ENCODE measurements around the gene LRRC32. TPM values are rescaled to one million over a fixed set of nuclear protein-coding genes. Genes with fewer than 3 reads are reported as not detected.

The LRRC32 gene
- total RNA-seq, 1 experiment from 2014 or later: 0.46 TPM

DNA sequence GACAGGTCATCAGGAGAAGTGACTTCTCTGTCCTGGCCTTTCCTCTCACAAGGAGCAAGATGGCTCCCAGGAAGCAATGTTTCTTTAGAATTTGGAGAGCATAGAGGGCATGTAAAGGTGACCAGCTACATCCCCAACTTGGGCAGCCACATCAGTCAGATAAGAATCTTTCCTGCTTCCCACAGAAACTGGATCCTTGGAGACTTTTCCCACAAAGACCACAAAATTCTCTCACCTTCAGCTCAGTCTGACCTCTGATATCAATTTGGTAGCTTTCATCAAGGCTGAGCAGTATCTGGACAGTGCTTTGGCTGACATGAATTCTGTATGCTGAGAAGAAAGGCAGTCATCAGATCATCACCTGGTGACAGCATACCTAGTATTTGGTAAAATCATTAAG, 23.3 kb upstream of the LRRC32 start:
- no peaks in the 10 kb centered on the region for H3K36me3 Mint-ChIP-seq (ENCODE audit: insufficient read depth in 1 of 3, low read depth in 3 of 3)
- no peaks in the 10 kb centered on the region for H4K20me1 ChIP-seq (ENCODE audit: control insufficient read depth, insufficient read depth, insufficient read length)
- no peak overlapping the region for H2BK15ac ChIP-seq (ENCODE audit: low read depth, low read length)
- DNase-seq: no peak
- H3K27ac Mint-ChIP-seq: peak overlapping the region in 1 of 3 experiments; percentile 29; a peak in 1 of 7 replicates
- no peak overlapping the region for H4K91ac ChIP-seq (ENCODE audit: insufficient read length, low read depth, low read length)
- no peak overlapping the region for H2BK120ac ChIP-seq (ENCODE audit: low read depth, low read length, poor library complexity, severe bottlenecking)
- no peak overlapping the region for H2AK5ac ChIP-seq (ENCODE audit: insufficient read length, low read length)
- no peaks in the 10 kb centered on the region for H3K23me2 ChIP-seq (ENCODE audit: insufficient read length, low read depth, low read length, poor library complexity, severe bottlenecking)
- H2AFZ ChIP-seq (ENCODE audit: low read length): no peak overlapping the region
- H2BK5ac ChIP-seq (ENCODE audit: insufficient read length, low read length): no peak overlapping the region
- no peaks in the 10 kb centered on the region for H3K79me1 ChIP-seq (ENCODE audit: insufficient read depth, low read depth, low read length, poor library complexity, severe bottlenecking)
- no peak overlapping the region for H3K4me2 ChIP-seq (ENCODE audit: insufficient read depth, insufficient read length, low read length)
- H4K8ac ChIP-seq (replicated peaks; ENCODE audit: insufficient read length, low read depth, low read length): no peak overlapping the region
- H3K27me3 Mint-ChIP-seq (ENCODE audit: low read depth): peaks cover 5% of the 10 kb centered on the region
- no peak overlapping the region for H3K23ac ChIP-seq (ENCODE audit: insufficient read length, low read depth, low read length)
- no peaks in the 10 kb centered on the region for H3K79me2 ChIP-seq (ENCODE audit: insufficient read depth, low read length)
- H3K56ac ChIP-seq (ENCODE audit: insufficient read length, low read depth, low read length): no peak overlapping the region
- no peak overlapping the region for H2BK12ac ChIP-seq (ENCODE audit: insufficient read length, low read depth, low read length)
- H3K14ac ChIP-seq (ENCODE audit: insufficient read depth, low read length): no peak overlapping the region
- no peak overlapping the region for H3K9ac ChIP-seq (ENCODE audit: extremely low read depth, insufficient read length, low read length)
- H3K18ac ChIP-seq (ENCODE audit: insufficient read length, low read depth, low read length): no peak overlapping the region
- H3K9me3 ChIP-seq (ENCODE audit: control insufficient read depth, low read depth, low read length): no peaks in the 10 kb centered on the region
- H2BK20ac ChIP-seq (ENCODE audit: low read depth, low read length, poor library complexity, severe bottlenecking): no peak overlapping the region
- H3K9me3 Mint-ChIP-seq: no peaks in the 10 kb centered on the region; a peak in 1 of 5 replicates
- H3K27me3 ChIP-seq (ENCODE audit: insufficient read depth, low read length): no peaks in the 10 kb centered on the region
- H3K4me1 ChIP-seq (ENCODE audit: insufficient read depth, low read length): no peaks in the 10 kb centered on the region
- no peak overlapping the region for H3T11ph ChIP-seq (ENCODE audit: low read length)
- TF ChIP-seq, protein P1, sequence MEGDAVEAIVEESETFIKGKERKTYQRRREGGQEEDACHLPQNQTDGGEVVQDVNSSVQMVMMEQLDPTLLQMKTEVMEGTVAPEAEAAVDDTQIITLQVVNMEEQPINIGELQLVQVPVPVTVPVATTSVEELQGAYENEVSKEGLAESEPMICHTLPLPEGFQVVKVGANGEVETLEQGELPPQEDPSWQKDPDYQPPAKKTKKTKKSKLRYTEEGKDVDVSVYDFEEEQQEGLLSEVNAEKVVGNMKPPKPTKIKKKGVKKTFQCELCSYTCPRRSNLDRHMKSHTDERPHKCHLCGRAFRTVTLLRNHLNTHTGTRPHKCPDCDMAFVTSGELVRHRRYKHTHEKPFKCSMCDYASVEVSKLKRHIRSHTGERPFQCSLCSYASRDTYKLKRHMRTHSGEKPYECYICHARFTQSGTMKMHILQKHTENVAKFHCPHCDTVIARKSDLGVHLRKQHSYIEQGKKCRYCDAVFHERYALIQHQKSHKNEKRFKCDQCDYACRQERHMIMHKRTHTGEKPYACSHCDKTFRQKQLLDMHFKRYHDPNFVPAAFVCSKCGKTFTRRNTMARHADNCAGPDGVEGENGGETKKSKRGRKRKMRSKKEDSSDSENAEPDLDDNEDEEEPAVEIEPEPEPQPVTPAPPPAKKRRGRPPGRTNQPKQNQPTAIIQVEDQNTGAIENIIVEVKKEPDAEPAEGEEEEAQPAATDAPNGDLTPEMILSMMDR (conservative IDR thresholded peaks at IDR 0.05): no peak
- H4K5ac ChIP-seq (ENCODE audit: insufficient read length, low read depth, low read length): no peak overlapping the region
- H3K4me1 Mint-ChIP-seq: peaks cover 13 to 14% of the 10 kb centered on the region in 2 experiments
- no peak overlapping the region for H3K4ac ChIP-seq (ENCODE audit: low read depth, low read length)
- no peak overlapping the region for H3K27ac ChIP-seq (ENCODE audit: insufficient read length, low read depth, low read length)
- H3K4me3 Mint-ChIP-seq: no peak overlapping the region

Measured in H9 (cell line).